Stimulated activated CD8-positive, alpha-beta memory T cell treated with anti-CD3 and anti-CD28 coated beads, Interleukin-15, amount 100 ng/mL, for 4 hours (primary cell): Measurements from ENCODE around the gene ARPC1A.

Source experiments
- DNase-seq, 2 donors: peaks; one replicate each; pipeline ENCODE4 v3.0.0-alpha.2; 2020; ENCODE audit warnings: low read depth in 2 of 2

Gene ARPC1A

GRCh38 chr7:99387912-99388311 is 62.2 kb downstream of the ARPC1A start:
- no peak for DNase-seq

GRCh38 chr7:99389772-99390171 is 64.1 kb downstream of the ARPC1A start:
- DNase-seq, result no peak

GRCh38 chr7:99390941-99391602 is 65.4 kb downstream of the ARPC1A start:
- DNase-seq, result no peak

- no peak for DNase-seq
Measured at GRCh38 chr7:99392046-99392445, 66.3 kb downstream of the ARPC1A start.

- DNase-seq, result peak; percentile 60 to 62
Measured at GRCh38 chr7:99392659-99393354, 67.1 kb downstream of the ARPC1A start.

GRCh38 chr7:99393355-99394187 is 67.9 kb downstream of the ARPC1A start:
- no peak for DNase-seq

- no peak for DNase-seq
Measured at GRCh38 chr7:99394188-99394502, 68.4 kb downstream of the ARPC1A start.

GRCh38 chr7:99395616-99396327 is 70.1 kb downstream of the ARPC1A start:
- no peak for DNase-seq

GRCh38 chr7:99396418-99397296 is 71.0 kb downstream of the ARPC1A start:
- DNase-seq, result no peak

- DNase-seq, result no peak
Measured at GRCh38 chr7:99397297-99397983, 71.7 kb downstream of the ARPC1A start.

- DNase-seq, result no peak
Measured at GRCh38 chr7:99398891-99399445, 73.3 kb downstream of the ARPC1A start.

- DNase-seq, result no peak
Measured at GRCh38 chr7:99399597-99399996, 73.9 kb downstream of the ARPC1A start.

GRCh38 chr7:99402854-99403253 is 77.2 kb downstream of the ARPC1A start:
- DNase-seq, result no peak

- DNase-seq, result no peak
Measured at GRCh38 chr7:99403764-99404163, 78.1 kb downstream of the ARPC1A start.

- DNase-seq, result no peak
Measured at GRCh38 chr7:99404235-99404976, 78.7 kb downstream of the ARPC1A start.

- no peak for DNase-seq
Measured at GRCh38 chr7:99404977-99405320, 79.3 kb downstream of the ARPC1A start.

GRCh38 chr7:99406557-99406956 is 80.9 kb downstream of the ARPC1A start:
- no peak for DNase-seq

GRCh38 chr7:99407872-99408378 is 82.2 kb downstream of the ARPC1A start:
- DNase-seq, result peak in 1 of 2 donors; percentile 20
